Measurements from ENCODE around the gene OR4Q3.
"Not testable (repeated sequence)": the region's sequence is repeated elsewhere in the genome, so short reads cannot be mapped to it uniquely, and the experiment has no call there.

The OR4Q3 gene

GRCh38 chr14:19787318-19787717 lies 43.9 kb downstream of the OR4Q3 start:
- H3K9ac ChIP-seq (ENCODE audit: low read depth, low read length); H3K4me3 ChIP-seq (ENCODE audit: low read length); H3K4me1 ChIP-seq (ENCODE audit: insufficient read depth, low read length); H3K36me3 ChIP-seq (ENCODE audit: insufficient read depth, low read length); H3K27ac ChIP-seq (ENCODE audit: low read depth, low read length); H3K27me3 ChIP-seq (ENCODE audit: insufficient read depth, low read length): not testable (repeated sequence)
- 81% methylated on average over 6 of the region's 6 CpGs for WGBS
- peaks cover 98% of the 10 kb centered on the region for H3K9me3 ChIP-seq (ENCODE audit: insufficient read depth, low read depth, low read length)

- H3K4me1 ChIP-seq (ENCODE audit: insufficient read depth, low read length); H3K9ac ChIP-seq (ENCODE audit: low read depth, low read length); H3K27ac ChIP-seq (ENCODE audit: low read depth, low read length); H3K4me3 ChIP-seq (ENCODE audit: low read length); H3K27me3 ChIP-seq (ENCODE audit: insufficient read depth, low read length); H3K36me3 ChIP-seq (ENCODE audit: insufficient read depth, low read length): not testable (repeated sequence)
- peaks cover 98% of the 10 kb centered on the region for H3K9me3 ChIP-seq (ENCODE audit: insufficient read depth, low read depth, low read length)
- WGBS: 66% methylated on average over 7 of the region's 7 CpGs
Observed at GRCh38 chr14:19788150-19788549, 44.8 kb downstream of the OR4Q3 start.

GRCh38 chr14:19796520-19797108 lies 53.2 kb downstream of the OR4Q3 start:
- not testable (repeated sequence) for H3K4me3 ChIP-seq (ENCODE audit: low read length); H3K4me1 ChIP-seq (ENCODE audit: insufficient read depth, low read length); H3K36me3 ChIP-seq (ENCODE audit: insufficient read depth, low read length); H3K27me3 ChIP-seq (ENCODE audit: insufficient read depth, low read length); H3K27ac ChIP-seq (ENCODE audit: low read depth, low read length); H3K9ac ChIP-seq (ENCODE audit: low read depth, low read length)
- WGBS: 89% methylated on average over 10 of the region's 10 CpGs
- H3K9me3 ChIP-seq (ENCODE audit: insufficient read depth, low read depth, low read length): peaks cover 96% of the 10 kb centered on the region
